Measurements from ENCODE around the gene ARSG.

DNA sequence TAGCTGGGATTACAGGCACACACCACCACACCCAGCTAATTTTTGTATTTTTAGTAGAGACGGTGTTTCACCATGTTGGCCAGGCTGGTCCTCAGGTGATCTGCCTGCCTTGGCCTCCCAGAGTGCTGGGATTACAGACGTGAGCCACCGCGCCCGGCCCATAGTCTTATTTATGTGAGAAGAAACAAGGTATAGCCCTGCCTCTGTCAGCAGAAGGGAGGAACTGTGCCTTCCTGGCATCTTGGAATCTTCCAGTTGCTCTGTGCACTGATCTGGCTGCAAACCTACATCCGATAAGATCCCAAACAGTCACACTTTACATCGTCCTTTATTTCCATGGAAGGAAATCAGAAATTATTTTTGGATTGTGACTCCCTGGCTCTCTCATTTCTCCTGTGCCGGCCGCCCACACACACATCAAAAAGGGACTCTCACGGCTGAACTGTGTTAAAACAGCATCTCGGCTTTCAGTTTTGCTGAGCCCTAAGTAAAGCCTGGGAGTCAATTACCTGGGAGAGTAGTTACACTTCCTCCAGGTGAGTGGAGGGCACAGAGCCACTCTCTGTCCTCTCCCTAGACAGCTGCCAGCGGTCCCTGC, 142.7 kb downstream of the ARSG start:
- TF ChIP-seq EZH2 (IDR thresholded peaks at IDR 0.05; ENCODE audit: borderline replicate concordance, low read length) = no peak
- TF ChIP-seq, protein P1, sequence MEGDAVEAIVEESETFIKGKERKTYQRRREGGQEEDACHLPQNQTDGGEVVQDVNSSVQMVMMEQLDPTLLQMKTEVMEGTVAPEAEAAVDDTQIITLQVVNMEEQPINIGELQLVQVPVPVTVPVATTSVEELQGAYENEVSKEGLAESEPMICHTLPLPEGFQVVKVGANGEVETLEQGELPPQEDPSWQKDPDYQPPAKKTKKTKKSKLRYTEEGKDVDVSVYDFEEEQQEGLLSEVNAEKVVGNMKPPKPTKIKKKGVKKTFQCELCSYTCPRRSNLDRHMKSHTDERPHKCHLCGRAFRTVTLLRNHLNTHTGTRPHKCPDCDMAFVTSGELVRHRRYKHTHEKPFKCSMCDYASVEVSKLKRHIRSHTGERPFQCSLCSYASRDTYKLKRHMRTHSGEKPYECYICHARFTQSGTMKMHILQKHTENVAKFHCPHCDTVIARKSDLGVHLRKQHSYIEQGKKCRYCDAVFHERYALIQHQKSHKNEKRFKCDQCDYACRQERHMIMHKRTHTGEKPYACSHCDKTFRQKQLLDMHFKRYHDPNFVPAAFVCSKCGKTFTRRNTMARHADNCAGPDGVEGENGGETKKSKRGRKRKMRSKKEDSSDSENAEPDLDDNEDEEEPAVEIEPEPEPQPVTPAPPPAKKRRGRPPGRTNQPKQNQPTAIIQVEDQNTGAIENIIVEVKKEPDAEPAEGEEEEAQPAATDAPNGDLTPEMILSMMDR (IDR thresholded peaks at IDR 0.05; ENCODE audit: low read length) = no peak

All from OCI-LY1 (cell line).